Lower leg skin (tissue), 4 donors: ENCODE results near the gene GPATCH8. TPM values are rescaled to one million over a fixed set of nuclear protein-coding genes. Genes with fewer than 3 reads are reported as not detected.
A peak's percentile ranks its signal among the peaks of the same experiment; 100 is the strongest.
"Not testable (repeated sequence)": the region's sequence is repeated elsewhere in the genome, so short reads cannot be mapped to it uniquely, and the experiment has no call there.

ENCODE experiments used
- DNase-seq, 2 donors: peaks; one replicate each; pipeline ENCODE4 v3.0.0-alpha.2; 2019; ENCODE audit warnings: low spot score in 2 of 2
- H3K4me3 ChIP-seq: fragments of 200-600 bp; sonication (generic); 2 replicates; pipeline ENCODE4 v1.5.1; 2017; ENCODE audit warnings: mild to moderate bottlenecking, low read depth; ENCODE audit not compliant: poor library complexity, severe bottlenecking
- CTCF ChIP-seq, 3 donors: fragments of 450-650 bp; IDR thresholded peaks; one replicate each; pipeline ENCODE4 v1.5.1; 2016; ENCODE audit warnings: antibody characterized with exemption in 3 of 3, mild to moderate bottlenecking in 3 of 3, moderate library complexity in 2 of 3
- POLR2A ChIP-seq, 2 donors: fragments of 450-650 bp; IDR thresholded peaks; one replicate each; pipeline ENCODE4 v1.6.1; 2016 to 2017; ENCODE audit warnings: antibody characterized with exemption in 2 of 2, mild to moderate bottlenecking in 1 of 2, moderate library complexity in 1 of 2
- WGBS, 2 donors: methylation state at CpG; one replicate each; pipeline ENCODE4 v1.1.5; 2018; 5-methylcytosine and 5-hydroxymethylcytosine counted together
- intact Hi-C: fragments of 100-400 bp; cut with DNase I; formaldehyde crosslinking; loops from one replicate; pipeline ENCODE4 v1.15.0; 2023; ENCODE audit warnings: low total_unique reads
- total RNA-seq, 4 donors: library from RNA; depleted of rRNA; stranded (reverse); fragments of >200 nt; gene quantifications; one replicate each; pipeline ENCODE4 v1.1.0, GENCODE V29; 2016

Gene GPATCH8
- total RNA-seq, 4 donors from 2014 or later = 31.1 to 43.1 (median 35.6) TPM

DNA sequence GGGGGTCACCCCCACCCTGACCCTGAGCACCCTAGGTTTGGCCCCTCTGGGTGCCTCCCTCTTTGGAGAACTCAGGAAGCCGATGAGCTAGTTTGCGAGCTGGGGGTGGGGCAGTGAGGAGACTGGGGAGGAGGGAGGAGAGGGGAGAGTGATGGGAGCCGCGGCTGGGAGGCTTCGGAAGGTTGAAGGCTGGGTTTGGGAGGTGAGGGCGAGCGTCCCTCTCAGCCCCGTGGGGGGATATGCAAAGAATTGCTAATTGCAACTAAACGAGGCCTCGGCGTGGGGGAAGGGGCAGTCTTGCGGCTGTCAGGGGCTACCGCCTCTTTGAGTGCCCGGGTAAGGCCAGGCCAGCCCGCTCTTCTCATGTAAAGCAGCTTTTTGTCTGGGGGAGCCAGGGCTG lies 36.5 kb upstream of the GPATCH8 start:
- intact Hi-C loops = no loop called here
- no peak overlapping the region for H3K4me3 ChIP-seq
- 51 to 68% methylated on average over 15 of the region's 15 CpGs for WGBS, 2 donors
- TF ChIP-seq POLR2A (IDR thresholded peaks at IDR 0.05) (no peak), CTCF (IDR thresholded peaks at IDR 0.05) (no peak)
- DNase-seq = no peak

- DNase-seq, intact Hi-C loops, H3K4me3 ChIP-seq: not testable (repeated sequence)
- WGBS, 2 donors = 97 to 100% methylated on average over 3 of the region's 3 CpGs
These were observed 34.7 kb upstream of the GPATCH8 start for GRCh38 chr17:44537922-44538321.

DNA sequence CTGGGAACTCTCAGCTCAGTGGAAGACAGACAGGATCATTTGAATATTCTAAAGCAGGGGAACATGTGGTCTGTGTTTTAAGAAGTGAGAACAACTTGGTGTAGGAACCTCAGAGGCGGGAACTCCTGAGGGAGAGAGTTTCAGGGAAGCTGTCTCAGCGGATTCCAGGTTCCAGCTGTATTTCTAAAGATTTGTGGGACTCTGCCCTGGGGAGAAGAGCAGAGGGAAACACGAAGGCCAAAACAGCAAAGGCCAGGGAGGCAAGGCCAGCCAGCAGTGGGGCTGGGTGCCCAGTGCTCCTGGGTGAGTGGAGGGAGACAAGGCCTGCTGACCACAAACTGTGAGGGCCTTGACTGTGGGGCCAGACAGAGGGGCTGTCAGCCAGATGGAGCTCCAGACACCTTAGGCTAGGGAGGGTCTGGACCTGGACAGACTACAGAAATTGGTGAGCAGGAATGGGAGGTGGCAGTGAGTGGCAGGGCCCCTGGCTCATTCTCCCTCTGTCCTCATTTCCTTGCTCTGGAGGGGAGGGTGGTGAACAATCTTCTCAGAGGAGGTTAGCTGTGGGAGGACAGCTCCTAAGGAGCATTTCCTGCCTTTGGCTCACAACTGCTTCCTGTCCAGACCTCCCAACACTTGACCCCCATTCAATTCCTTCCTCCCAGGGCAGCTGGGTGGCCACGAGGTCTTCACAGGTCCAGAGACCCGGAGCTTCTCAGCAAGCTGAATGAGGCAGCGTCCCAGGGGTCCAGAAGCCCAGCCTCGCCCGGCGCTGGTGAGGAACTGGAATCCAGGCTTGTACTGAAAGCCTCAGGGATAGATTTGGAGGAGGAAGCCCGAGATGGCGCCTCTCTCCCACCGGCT lies 33.1 kb upstream of the GPATCH8 start:
- TF ChIP-seq POLR2A (IDR thresholded peaks at IDR 0.05) = no peak
- no peak for TF ChIP-seq CTCF (IDR thresholded peaks at IDR 0.05)
- no peak for DNase-seq

DNA sequence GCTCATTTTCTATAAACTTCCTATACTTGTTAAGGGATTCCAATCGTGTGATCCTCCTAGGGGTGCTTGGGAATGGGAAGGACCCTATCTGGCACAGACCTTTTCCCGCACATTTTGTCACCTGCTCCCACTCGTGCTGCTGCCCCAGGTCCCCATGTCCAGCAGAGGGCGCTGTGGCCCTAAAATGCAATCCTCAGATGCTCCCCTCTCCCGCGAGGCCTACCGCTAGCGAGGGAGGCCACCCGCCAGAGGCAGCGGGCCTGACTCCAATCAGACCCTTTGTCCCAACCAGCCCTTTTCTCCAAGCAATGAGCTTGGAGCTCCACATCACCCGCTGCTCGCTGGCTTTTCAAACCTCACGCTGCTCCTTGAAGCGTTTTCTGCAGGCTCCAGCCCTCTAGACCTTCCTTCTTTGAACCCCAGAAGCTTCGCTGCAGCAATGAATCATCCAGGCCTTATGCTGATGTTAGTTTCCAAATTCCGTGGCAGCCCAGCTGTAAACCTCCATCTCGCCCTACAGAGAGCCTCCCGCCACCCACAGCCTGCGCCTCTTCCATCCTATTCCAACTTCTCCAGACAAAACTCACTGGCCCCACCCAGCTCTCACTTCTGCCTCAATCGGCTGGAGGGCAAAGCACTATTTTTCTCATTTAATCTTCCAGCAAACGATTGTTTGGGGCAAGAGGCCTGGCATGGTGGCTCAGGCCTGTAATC lies 30.5 kb upstream of the GPATCH8 start:
- intact Hi-C loops = no loop called here
- H3K4me3 ChIP-seq = no peak overlapping the region
- peak in 1 of 3 donors; percentile 76 for TF ChIP-seq CTCF (IDR thresholded peaks at IDR 0.05)
- no peak for TF ChIP-seq POLR2A (IDR thresholded peaks at IDR 0.05)
- DNase-seq = peak; percentile 76 to 96
- 26 to 29% methylated on average over 21 of the region's 21 CpGs for WGBS, 2 donors

More for the DNA sequence above, 33.1 kb upstream of the GPATCH8 start:
- H3K4me3 ChIP-seq = no peak overlapping the region
- 61 to 68% methylated on average over 12 of the region's 12 CpGs for WGBS, 2 donors
- intact Hi-C loops = no loop called here

DNA sequence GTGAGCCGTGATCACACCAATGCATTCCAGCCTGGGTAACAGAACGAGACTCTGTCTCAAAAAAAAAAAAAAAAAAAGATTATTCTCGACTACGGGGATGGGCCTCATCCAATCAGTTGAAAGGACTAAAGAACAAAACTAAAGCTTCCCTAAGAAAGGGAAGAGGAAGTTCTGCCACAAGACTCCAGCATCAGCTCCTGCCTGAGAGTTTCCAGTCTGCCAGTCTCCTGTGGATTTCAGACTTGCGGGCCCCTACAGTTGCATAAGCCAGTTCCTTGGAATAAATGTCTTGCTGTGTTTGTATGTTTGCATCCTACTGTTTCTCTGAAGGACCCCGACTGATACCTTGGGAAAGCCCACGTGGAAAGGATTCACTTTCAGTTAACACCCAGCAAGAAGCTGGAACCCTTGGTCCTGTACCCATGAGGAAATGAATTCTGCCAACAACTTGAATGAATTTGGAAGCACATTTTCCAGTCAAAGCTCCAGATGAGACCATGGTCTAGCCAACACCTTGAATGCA lies 27.8 kb upstream of the GPATCH8 start:
- intact Hi-C loops = no loop called here
- no peak overlapping the region for H3K4me3 ChIP-seq
- 74 to 82% methylated on average over 7 of the region's 7 CpGs for WGBS, 2 donors
- TF ChIP-seq POLR2A (IDR thresholded peaks at IDR 0.05) (no peak), CTCF (IDR thresholded peaks at IDR 0.05) (no peak)
- no peak for DNase-seq

DNA sequence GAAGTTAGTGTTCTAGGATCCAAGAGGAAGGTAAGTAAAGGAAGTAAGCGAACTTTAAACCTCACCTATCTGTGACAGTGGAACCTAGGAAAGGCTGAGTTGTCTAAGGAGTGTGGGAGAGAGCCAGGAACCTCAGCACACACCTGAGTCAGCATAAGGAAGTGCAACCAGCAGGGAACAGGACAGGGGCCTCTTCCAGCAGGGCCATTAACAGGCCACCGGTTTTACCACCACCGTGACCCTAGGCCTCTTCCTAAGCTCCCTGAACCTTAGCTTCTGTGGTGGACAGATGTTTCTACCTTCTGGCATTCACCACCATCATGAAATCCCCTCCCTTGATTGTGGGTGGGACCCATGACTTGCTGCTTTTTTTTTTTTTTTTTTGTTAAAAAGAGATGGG lies 26.7 kb upstream of the GPATCH8 start:
- TF ChIP-seq POLR2A (IDR thresholded peaks at IDR 0.05) (no peak), CTCF (IDR thresholded peaks at IDR 0.05) (no peak)
- intact Hi-C loops = no loop called here
- 73 to 90% methylated on average over 3 of the region's 3 CpGs for WGBS, 2 donors
- no peak overlapping the region for H3K4me3 ChIP-seq
- DNase-seq = no peak
